SU-DHL-6 (cell line): Measurements from ENCODE around the gene HSD17B2.

Source experiments
- H2AFZ ChIP-seq: fragments of 200-600 bp; sonication (generic); 2 replicates; pipeline ENCODE4 v1.6.1; 2014; ENCODE audit warnings: low read depth, mild to moderate bottlenecking, moderate library complexity, mixed read lengths, antibody characterized with exemption, low read length; ENCODE audit not compliant: severe bottlenecking
- H3F3A ChIP-seq: fragments of 200-600 bp; shearing (Covaris generic); 2 replicates; pipeline ENCODE4 v1.6.0; 2016; ENCODE audit warnings: antibody characterized with exemption, mild to moderate bottlenecking; ENCODE audit not compliant: insufficient read depth
- H3K27ac ChIP-seq: fragments of 200-600 bp; sonication (generic); 2 replicates; pipeline ENCODE4 v1.5.1; 2016; ENCODE audit warnings: low read depth, mild to moderate bottlenecking, low read length, moderate library complexity, mixed read lengths
- H3K27me3 ChIP-seq: fragments of 200-600 bp; sonication (generic), shearing (Covaris generic); 2 replicates; pipeline ENCODE4 v1.6.0; 2014; ENCODE audit warnings: mild to moderate bottlenecking, low read length
- H3K36me3 ChIP-seq: fragments of 200-600 bp; sonication (generic); 2 replicates; pipeline ENCODE4 v1.6.1; 2014; ENCODE audit warnings: mild to moderate bottlenecking, low read length, mixed read lengths
- H3K4me2 ChIP-seq: fragments of 300-600, 200-600 bp; shearing (Covaris generic), sonication (generic); 2 replicates; pipeline ENCODE4 v1.6.0; 2014; ENCODE audit warnings: low read length, low read depth, mild to moderate bottlenecking; ENCODE audit not compliant: poor library complexity, severe bottlenecking
- H3K4me3 ChIP-seq: fragments of 200-600 bp; sonication (generic); 2 replicates; pipeline ENCODE4 v1.5.1; 2014; ENCODE audit warnings: antibody characterized with exemption, low read length, mild to moderate bottlenecking, mixed read lengths; ENCODE audit not compliant: insufficient read depth, poor library complexity, severe bottlenecking
- H3K79me2 ChIP-seq: fragments of 200-600 bp; sonication (generic); 2 replicates; pipeline ENCODE4 v1.6.1; 2014; ENCODE audit warnings: mild to moderate bottlenecking, low read length, moderate library complexity; ENCODE audit not compliant: insufficient read depth
- H3K9ac ChIP-seq: fragments of 200-600 bp; sonication (generic); 2 replicates; pipeline ENCODE4 v1.7.0; 2014; ENCODE audit warnings: mild to moderate bottlenecking, low read length
- H3K9me2 ChIP-seq: fragments of 200-600 bp; sonication (generic); replicated peaks from 2 replicates; pipeline ENCODE4 v1.6.1; 2014; ENCODE audit warnings: low read length; ENCODE audit not compliant: insufficient read depth
- H3K9me3 ChIP-seq: fragments of 200-600 bp; sonication (generic); 2 replicates; pipeline ENCODE4 v1.6.1; 2014; ENCODE audit warnings: low read length, mixed read lengths; ENCODE audit not compliant: insufficient read depth
- H4K20me1 ChIP-seq: fragments of 200-600 bp; sonication (generic); 2 replicates; pipeline ENCODE4 v1.6.1; 2014; ENCODE audit warnings: low read depth, mild to moderate bottlenecking, antibody characterized with exemption, low read length, moderate library complexity, mixed read lengths
- CTCF ChIP-seq: fragments of 200-600 bp; sonication (generic); IDR thresholded peaks from one replicate; pipeline ENCODE4 v1.5.1; 2017; ENCODE audit warnings: antibody characterized with exemption, mild to moderate bottlenecking, low read length, moderate library complexity; ENCODE audit not compliant: insufficient read depth, poor library complexity, severe bottlenecking
- EZH2phosphoT487 ChIP-seq: fragments of 200-600 bp; sonication (generic), shearing (Covaris generic); conservative IDR thresholded peaks from 2 replicates; pipeline ENCODE4 v1.6.1; 2018; ENCODE audit warnings: mild to moderate bottlenecking, antibody characterized with exemption, low read length, moderate library complexity, mixed read lengths

HSD17B2 gene

GRCh38 chr16:82134846-82135245 lies 99.8 kb downstream of the HSD17B2 start:
- H3K9me3 ChIP-seq = no peaks in the 10 kb centered on the region
- H3K27ac ChIP-seq = no peak overlapping the region
- no peak overlapping the region for H3K9ac ChIP-seq
- no peaks in the 10 kb centered on the region for H3K9me2 ChIP-seq
- TF ChIP-seq CTCF (no peak), EZH2phosphoT487 (no peak)
- H3K4me3 ChIP-seq = no peak overlapping the region
- H4K20me1 ChIP-seq = no peaks in the 10 kb centered on the region
- H3K27me3 ChIP-seq = no peaks in the 10 kb centered on the region
- no peaks in the 10 kb centered on the region for H3F3A ChIP-seq
- no peak overlapping the region for H2AFZ ChIP-seq
- no peaks in the 10 kb centered on the region for H3K36me3 ChIP-seq
- H3K79me2 ChIP-seq = no peaks in the 10 kb centered on the region
- H3K4me2 ChIP-seq = no peak overlapping the region

- H3K4me2 ChIP-seq = no peak overlapping the region
- no peak overlapping the region for H3K27ac ChIP-seq
- H4K20me1 ChIP-seq = no peaks in the 10 kb centered on the region
Observed at GRCh38 chr16:82135844-82136243, 100.8 kb downstream of the HSD17B2 start.

GRCh38 chr16:82136956-82137821 lies 102.1 kb downstream of the HSD17B2 start:
- Histone ChIP-seq H3K79me2 (no peaks in the 10 kb centered on the region), H3K4me3 (no peak overlapping the region), H3K4me2 (no peak overlapping the region), H3K9me2 (no peaks in the 10 kb centered on the region), H2AFZ (no peak overlapping the region), H3K27me3 (no peaks in the 10 kb centered on the region), H4K20me1 (no peaks in the 10 kb centered on the region), H3K9ac (no peak overlapping the region), H3K9me3 (no peaks in the 10 kb centered on the region), H3F3A (no peaks in the 10 kb centered on the region), H3K27ac (no peak overlapping the region), H3K36me3 (no peaks in the 10 kb centered on the region)
- no peak for TF ChIP-seq EZH2phosphoT487
- no peak for TF ChIP-seq CTCF

More at GRCh38 chr16:82135844-82136243, 100.8 kb downstream of the HSD17B2 start:
- Histone ChIP-seq H3K27me3 (no peaks in the 10 kb centered on the region), H3K9ac (no peak overlapping the region), H3K9me3 (no peaks in the 10 kb centered on the region), H3K4me3 (no peak overlapping the region), H3F3A (no peaks in the 10 kb centered on the region), H2AFZ (no peak overlapping the region), H3K36me3 (no peaks in the 10 kb centered on the region), H3K9me2 (no peaks in the 10 kb centered on the region), H3K79me2 (no peaks in the 10 kb centered on the region)
- TF ChIP-seq CTCF (no peak), EZH2phosphoT487 (no peak)
